ENCODE results near the gene EID2.

The EID2 gene

GRCh38 chr19:39553082-39553652 is 13.2 kb upstream of the EID2 start:
- no peak overlapping the region for H3K4me3 ChIP-seq (replicated peaks in 1 of 2; ENCODE audit: low read depth in 2 of 2, low read length in 2 of 2)
- TF ChIP-seq CTCF (IDR thresholded peaks at IDR 0.05; ENCODE audit: low read depth, low read length) = no peak
- DNase-seq (ENCODE audit: low read depth in 2 of 2) = no peak

DNA sequence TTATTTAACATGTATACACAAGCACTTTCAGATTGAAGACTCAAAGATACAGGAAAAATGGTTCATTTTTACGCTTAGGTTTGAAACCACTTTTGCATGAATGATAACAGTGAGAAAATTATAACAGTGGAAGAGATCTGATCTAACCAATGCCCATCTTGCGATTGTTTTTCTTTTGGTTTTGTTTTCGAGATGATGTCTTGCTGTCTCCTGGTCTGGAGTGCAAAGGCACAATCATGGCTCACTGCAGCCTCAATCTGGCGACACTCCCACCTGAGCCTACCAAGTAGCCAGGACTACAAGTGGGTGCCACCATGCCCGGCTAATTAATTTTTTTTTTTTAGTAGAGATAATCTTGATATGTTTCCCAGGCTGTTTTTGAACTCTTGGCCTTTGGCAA is 10.2 kb upstream of the EID2 start:
- no peak overlapping the region for H3K4me3 ChIP-seq (replicated peaks in 1 of 2; ENCODE audit: low read depth in 2 of 2, low read length in 2 of 2)
- no peak for TF ChIP-seq CTCF (IDR thresholded peaks at IDR 0.05; ENCODE audit: low read depth, low read length)
- no peak for DNase-seq (ENCODE audit: low read depth in 2 of 2)

DNA sequence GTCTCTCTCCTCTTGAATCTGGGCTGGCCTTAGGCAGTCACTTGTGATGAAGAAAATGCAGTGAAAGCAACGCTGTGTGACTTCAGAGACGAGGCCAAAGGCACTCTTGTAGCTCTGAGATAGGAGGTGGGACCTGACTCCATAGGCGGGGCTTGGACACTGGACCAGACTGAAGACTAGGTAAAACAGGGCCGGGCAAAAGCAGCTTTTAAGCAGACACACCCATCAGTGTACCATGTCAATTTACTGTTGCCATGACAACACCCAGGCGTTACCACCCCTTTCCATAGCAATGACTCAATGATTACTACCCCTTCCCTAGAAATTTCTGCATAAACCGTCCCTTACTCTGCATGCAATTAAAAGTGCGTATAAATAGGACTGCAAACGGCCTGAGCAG is 6.6 kb upstream of the EID2 start:
- no peak overlapping the region for H3K4me3 ChIP-seq (replicated peaks in 1 of 2; ENCODE audit: low read depth in 2 of 2, low read length in 2 of 2)
- DNase-seq (ENCODE audit: low read depth in 2 of 2) = no peak
- no peak for TF ChIP-seq CTCF (IDR thresholded peaks at IDR 0.05; ENCODE audit: low read depth, low read length)

GRCh38 chr19:39544911-39545310 is 5.0 kb upstream of the EID2 start:
- DNase-seq (ENCODE audit: low read depth in 2 of 2) = no peak
- H3K4me3 ChIP-seq (replicated peaks in 1 of 2; ENCODE audit: low read depth in 2 of 2, low read length in 2 of 2) = no peak overlapping the region
- no peak for TF ChIP-seq CTCF (IDR thresholded peaks at IDR 0.05; ENCODE audit: low read depth, low read length)

DNA sequence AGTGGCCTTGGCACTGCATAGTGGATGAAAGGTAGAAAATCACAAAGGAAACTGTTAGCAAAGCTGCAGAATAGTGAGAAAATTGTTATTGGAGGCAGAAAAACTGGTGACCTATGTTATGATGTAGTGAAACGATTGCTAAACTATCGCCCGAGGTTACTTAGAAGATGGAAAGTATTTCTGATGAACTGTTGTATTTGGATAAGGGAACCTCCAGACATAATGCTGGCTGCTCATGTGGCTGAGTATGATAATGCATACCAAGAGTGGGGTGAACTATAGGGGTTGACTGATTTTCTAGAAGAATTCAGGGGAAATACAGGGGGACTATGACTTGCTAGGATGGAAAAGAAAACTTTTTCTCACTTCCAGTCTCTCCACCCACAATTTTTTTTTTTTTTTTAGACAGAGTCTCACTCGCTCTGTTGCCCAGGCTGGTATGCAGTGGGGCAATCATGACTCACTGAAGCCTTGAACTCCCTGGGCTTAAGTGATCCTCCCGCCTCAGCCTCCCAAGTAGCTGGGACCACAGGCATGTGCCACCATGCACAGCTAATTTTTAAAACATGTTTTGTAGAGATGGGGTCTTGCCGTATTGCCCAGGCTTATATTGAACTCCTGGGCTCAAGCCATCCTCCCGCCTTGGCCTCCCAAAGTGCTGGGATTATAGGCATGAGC is 4.4 kb upstream of the EID2 start:
- DNase-seq (ENCODE audit: low read depth in 2 of 2) = peak; percentile 24 to 40
- H3K4me3 ChIP-seq (replicated peaks in 1 of 2; ENCODE audit: low read depth in 2 of 2, low read length in 2 of 2) = no peak overlapping the region
- TF ChIP-seq CTCF (IDR thresholded peaks at IDR 0.05; ENCODE audit: low read depth, low read length) = no peak

GRCh38 chr19:39543477-39543857 is 3.5 kb upstream of the EID2 start:
- no peak for TF ChIP-seq CTCF (IDR thresholded peaks at IDR 0.05; ENCODE audit: low read depth, low read length)
- DNase-seq (ENCODE audit: low read depth in 2 of 2) = no peak
- no peak overlapping the region for H3K4me3 ChIP-seq (replicated peaks in 1 of 2; ENCODE audit: low read depth in 2 of 2, low read length in 2 of 2)

GRCh38 chr19:39542206-39542605 is 2.2 kb upstream of the EID2 start:
- TF ChIP-seq CTCF (IDR thresholded peaks at IDR 0.05; ENCODE audit: low read depth, low read length) = no peak
- H3K4me3 ChIP-seq (replicated peaks in 1 of 2; ENCODE audit: low read depth in 2 of 2, low read length in 2 of 2) = no peak overlapping the region
- peak; percentile 8 to 28 for DNase-seq (ENCODE audit: low read depth in 2 of 2)
